Measurements from ENCODE around the gene ATRNL1. TPM values are rescaled to one million over a fixed set of nuclear protein-coding genes. Genes with fewer than 3 reads are reported as not detected.

The ATRNL1 gene
- total RNA-seq, 1 donor from 2014 or later, result 0.74 TPM

DNA sequence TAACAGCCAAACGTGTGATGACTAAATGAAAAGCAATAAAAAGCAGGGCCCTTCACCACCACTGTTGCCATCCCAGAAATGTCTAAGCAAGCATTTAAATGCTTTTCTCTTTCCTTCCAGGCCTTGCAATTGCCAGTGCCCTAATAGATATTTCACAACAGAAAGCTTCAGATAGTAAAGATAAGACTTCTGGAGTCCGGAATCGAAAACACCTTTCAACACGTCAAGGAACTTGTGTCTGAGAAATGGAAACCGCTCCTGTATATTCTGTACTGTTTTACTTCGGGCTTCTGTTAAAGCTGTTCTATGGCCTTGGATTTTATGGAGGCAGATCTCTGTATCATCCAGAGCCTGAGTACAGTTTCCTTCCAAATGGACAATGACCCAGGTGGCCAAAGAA is 851.4 kb downstream of the ATRNL1 start:
- DNase-seq (ENCODE audit: low spot score), result no peak

DNA sequence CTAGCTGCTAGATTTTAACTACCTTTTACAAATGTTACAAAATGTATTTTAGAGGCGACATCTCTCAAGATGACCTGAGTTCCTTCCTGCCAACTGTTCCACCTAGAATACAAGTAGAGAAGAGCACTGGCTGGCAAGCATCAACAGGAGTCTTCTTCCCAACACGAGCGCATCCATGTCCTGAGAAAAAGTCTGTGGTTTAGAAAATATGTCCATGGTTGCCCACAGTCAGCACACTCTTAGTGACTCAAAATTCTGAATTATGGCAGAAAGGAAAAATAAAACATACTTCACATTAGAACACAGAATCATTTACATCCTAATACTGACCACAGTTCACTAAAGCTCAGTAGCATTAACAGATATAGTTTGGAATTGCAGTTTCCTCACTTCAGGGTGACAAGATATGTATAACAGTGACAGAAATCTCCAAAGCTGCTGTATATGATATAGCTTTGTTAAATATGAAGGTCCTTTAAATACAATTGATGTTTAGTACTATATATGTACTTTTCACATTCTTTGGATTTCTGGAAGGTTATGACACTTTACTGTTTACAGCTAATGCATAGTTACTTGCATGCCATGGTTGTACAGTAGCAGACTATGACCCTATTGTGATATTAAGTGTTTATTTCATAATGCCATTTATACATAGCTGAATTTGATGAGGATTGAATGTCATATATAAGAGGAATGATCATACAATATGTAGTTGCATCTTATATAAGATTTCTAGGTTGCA is 852.7 kb downstream of the ATRNL1 start:
- DNase-seq (ENCODE audit: low spot score), result no peak

- no peak for DNase-seq (ENCODE audit: low spot score)
These were observed 853.9 kb downstream of the ATRNL1 start for GRCh38 chr10:115947104-115947503.

DNA sequence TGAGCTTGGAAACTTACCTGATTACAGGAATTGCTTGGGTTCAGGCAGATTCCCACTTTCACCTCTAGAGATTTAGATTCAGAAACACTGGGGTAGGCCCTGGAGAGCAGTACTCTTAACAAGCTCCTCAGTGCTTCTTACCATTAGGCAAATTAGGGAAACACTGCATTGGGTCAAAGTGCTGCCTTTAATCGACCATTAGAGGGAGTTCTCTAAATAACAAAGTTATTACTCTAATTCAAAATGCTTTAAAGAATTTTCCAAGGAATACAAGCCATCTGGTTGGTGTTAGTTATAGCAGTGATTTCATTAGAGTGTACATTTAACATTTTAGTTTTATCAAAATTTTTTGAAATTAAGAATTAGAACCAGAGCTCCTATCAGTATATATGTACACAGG is 855.3 kb downstream of the ATRNL1 start:
- no peak for DNase-seq (ENCODE audit: low spot score)

- DNase-seq (ENCODE audit: low spot score), result no peak
These were observed 856.2 kb downstream of the ATRNL1 start for GRCh38 chr10:115949282-115949844.

DNA sequence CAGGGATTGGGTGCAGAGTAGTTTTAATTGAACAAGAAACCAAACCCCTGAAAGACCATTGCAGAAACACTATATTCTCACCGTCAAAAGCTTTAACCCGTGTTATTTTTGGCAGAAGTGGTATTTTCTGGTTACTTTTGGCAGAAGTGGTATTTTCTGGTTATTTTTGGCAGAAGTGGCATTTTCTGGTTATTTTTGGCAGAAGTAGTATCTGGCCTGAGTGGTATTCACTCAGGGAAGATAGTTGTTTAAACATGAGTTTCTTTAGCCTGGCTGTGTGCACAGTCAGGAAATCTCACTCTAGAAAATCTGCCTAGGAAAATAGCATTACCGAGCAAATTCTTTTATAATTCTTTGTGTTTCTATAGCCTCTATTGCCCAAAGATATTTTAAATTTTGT is 857.2 kb downstream of the ATRNL1 start:
- no peak for DNase-seq (ENCODE audit: low spot score)

DNA sequence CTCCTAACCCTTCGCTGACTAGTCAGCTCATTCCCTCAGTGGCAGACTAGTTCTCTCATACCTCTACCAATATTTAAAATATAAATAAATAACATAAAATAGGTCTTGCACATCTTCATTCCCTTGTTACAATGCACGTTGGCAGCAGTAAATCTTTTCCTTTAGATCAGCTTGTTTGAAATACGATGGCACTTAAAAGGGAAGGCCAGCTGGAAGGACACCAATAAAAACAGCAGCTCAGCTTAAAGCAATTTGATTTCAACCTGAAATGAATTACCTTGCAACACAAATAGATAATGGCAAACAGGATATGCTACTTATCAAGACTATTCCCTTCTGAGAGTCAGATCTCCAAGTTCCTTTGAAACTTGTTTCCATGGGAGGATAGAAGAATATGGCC is 858.1 kb downstream of the ATRNL1 start:
- DNase-seq (ENCODE audit: low spot score), result no peak

- DNase-seq (ENCODE audit: low spot score), result no peak
These were observed 860.1 kb downstream of the ATRNL1 start for GRCh38 chr10:115953281-115953680.

GRCh38 chr10:115953968-115954367 is 860.8 kb downstream of the ATRNL1 start:
- DNase-seq (ENCODE audit: low spot score), result no peak

- DNase-seq (ENCODE audit: low spot score), result no peak
These were observed 863.3 kb downstream of the ATRNL1 start for GRCh38 chr10:115956225-115957011.

GRCh38 chr10:115957012-115957399 is 863.8 kb downstream of the ATRNL1 start:
- DNase-seq (ENCODE audit: low spot score), result no peak

DNA sequence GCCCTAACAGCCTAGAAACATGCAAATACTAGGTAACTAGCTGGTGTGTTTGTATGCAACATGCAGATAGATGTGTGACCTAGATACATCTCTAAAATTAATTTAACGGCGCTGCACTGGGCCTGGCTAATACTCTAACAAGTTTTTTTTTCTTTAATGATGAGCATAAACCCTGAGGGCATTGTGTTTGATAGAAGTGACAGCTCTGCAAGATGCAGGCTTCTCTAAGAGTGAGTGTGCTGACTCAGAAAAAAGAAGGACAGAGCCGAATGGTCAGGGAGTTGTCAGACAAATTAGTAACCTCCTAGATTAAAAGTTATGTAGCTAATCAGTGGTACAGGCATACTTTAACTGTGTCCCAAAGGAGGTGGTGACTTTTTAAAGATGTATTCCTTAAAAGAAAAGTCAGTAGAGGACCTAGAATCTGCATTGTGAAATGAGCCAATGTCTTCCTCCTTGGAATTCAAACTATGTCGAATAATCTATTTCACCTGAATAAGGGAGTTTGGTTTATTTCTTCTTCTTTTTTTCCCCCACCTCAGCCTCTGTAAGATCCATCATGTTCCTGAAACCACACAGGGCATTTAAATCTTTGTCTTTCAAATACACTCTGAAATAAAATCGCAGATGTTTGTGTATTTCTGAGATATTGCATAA is 864.7 kb downstream of the ATRNL1 start:
- DNase-seq (ENCODE audit: low spot score), result no peak

DNA sequence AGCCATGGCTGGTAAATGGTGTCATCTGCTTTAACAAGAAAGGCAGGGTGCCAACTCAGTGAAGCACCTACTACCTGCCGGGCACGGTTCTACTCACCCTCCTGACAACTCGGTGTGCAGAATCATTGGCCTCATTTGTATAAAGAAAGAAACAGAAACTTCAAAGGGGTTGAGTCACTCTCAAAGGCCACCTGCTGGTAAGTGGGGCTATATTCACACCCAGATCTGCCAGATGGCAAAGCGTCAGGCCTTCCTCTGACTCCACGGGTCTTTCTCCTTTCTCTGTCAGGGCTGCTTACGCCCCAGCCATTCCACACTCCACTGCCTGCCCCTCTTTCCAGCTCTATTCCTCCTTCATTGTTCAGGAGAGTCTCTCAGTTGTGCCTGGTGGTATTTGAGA is 870.7 kb downstream of the ATRNL1 start:
- no peak for DNase-seq (ENCODE audit: low spot score)

GRCh38 chr10:115964827-115965226 is 871.7 kb downstream of the ATRNL1 start:
- no peak for DNase-seq (ENCODE audit: low spot score)

GRCh38 chr10:115965376-115965775 is 872.2 kb downstream of the ATRNL1 start:
- DNase-seq (ENCODE audit: low spot score), result no peak

GRCh38 chr10:115968236-115968635 is 875.1 kb downstream of the ATRNL1 start:
- no peak for DNase-seq (ENCODE audit: low spot score)

- no peak for DNase-seq (ENCODE audit: low spot score)
These were observed 876.4 kb downstream of the ATRNL1 start for GRCh38 chr10:115969591-115969990.

DNA sequence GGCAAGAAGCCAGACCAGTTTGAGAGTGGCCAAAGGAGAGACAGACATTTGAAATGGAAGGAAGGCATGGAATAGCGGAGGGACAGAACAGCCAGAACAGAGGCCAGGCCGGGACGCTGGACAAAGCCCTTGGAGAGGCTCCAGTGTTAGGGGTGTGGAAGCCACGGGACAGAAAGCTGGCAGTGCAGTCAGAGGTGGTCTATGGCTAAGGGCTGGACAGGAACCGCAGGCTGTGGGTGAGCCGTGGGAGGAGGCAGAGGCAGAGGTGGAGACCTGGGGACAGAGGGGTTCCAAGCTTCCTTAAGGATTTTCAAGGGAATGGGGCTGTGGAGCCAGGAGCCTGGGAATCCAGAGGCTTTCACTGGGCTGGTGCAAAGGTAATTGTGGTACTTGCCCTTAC is 878.8 kb downstream of the ATRNL1 start:
- DNase-seq (ENCODE audit: low spot score), result no peak

GRCh38 chr10:115972426-115972825 is 879.3 kb downstream of the ATRNL1 start:
- no peak for DNase-seq (ENCODE audit: low spot score)

DNA sequence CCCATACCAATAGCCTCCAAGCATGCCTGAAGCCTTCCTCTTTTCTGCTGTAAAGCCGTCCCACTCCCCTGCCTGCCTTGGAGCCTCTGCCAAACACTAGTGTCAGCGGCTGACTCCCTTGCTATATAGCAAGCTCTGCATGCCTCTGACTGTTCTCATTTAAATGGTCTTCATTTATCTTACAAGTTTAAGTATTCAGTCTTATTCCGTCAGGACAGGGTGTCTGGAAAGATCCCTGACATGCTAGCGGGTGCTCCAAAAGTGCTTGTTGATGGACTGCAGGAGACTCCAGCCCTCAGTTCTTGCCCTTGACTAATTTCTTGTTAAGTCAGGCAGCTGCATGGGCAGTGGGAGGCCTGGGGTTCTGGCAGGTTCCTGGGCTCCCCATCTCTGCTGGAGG is 881.2 kb downstream of the ATRNL1 start:
- no peak for DNase-seq (ENCODE audit: low spot score)

GRCh38 chr10:115974816-115975430 is 881.8 kb downstream of the ATRNL1 start:
- DNase-seq (ENCODE audit: low spot score), result no peak
